K562 (cell line): ENCODE data around the gene EPB41L4B. TPM values are rescaled to one million over a fixed set of nuclear protein-coding genes. Genes with fewer than 3 reads are reported as not detected.

Source experiments
- CEBPG ChIP-seq, 3 experiments: fragments of 200-800 bp in 1 of 3; sonication (Bioruptor generic) in 1 of 3; sonication (generic) in 1 of 3; formaldehyde crosslinking in 1 of 3; IDR thresholded peaks in 2 of 3; conservative IDR thresholded peaks in 1 of 3; 2 replicates each; pipeline versions ENCODE4 v1.6.1 to v1.8.0; 2016 to 2022; ENCODE audit warnings: missing compliant biosample characterization in 2 of 3, missing genetic modification characterization in 2 of 3, mild to moderate bottlenecking in 1 of 3, missing genetic modification reagents in 1 of 3
- DACH1 ChIP-seq: fragments of 450-650 bp; IDR thresholded peaks from 2 replicates; pipeline ENCODE4 v1.6.1; 2018; ENCODE audit not compliant: partially characterized antibody
- EHMT2 ChIP-seq: fragments of 450-650 bp; IDR thresholded peaks from 2 replicates; pipeline ENCODE4 v1.6.1; 2018; ENCODE audit warnings: antibody characterized with exemption
- HDAC8 ChIP-seq: fragments of 450-650 bp; IDR thresholded peaks from 2 replicates; pipeline ENCODE4 v1.6.1; 2016; ENCODE audit warnings: mild to moderate bottlenecking, missing genetic modification characterization, moderate library complexity, missing compliant biosample characterization
- IFI16 ChIP-seq: fragments of 250-450 bp; sonication (Bioruptor Pico); IDR thresholded peaks from 2 replicates; pipeline ENCODE4 v2.1.2; 2022; ENCODE audit warnings: mild to moderate bottlenecking, inconsistent platforms
- L3MBTL2 ChIP-seq: fragments of 450-650 bp; IDR thresholded peaks from 2 replicates; pipeline ENCODE4 v1.6.1; 2016; ENCODE audit warnings: mild to moderate bottlenecking, moderate library complexity
- MAFF ChIP-seq: IDR thresholded peaks from 2 replicates; pipeline ENCODE4 v1.6.1; 2012; ENCODE audit warnings: low read length, improper control_type of control experiment
- MTA1 ChIP-seq: fragments of 450-650 bp; IDR thresholded peaks from 2 replicates; pipeline ENCODE4 v1.6.1; 2017; ENCODE audit warnings: borderline replicate concordance
- NCOR1 ChIP-seq: fragments of 450-650 bp; IDR thresholded peaks from 2 replicates; pipeline ENCODE4 v1.6.1; 2016; ENCODE audit warnings: mild to moderate bottlenecking, moderate library complexity
- RBM39 ChIP-seq: fragments of 200-400 bp; formaldehyde crosslinking; optimal IDR thresholded peaks from 2 replicates; pipeline ENCODE3; 2018; ENCODE audit warnings: low read depth, low read length
- SOX6 ChIP-seq: fragments of 450-650 bp; IDR thresholded peaks from 2 replicates; pipeline ENCODE4 v1.6.1; 2014; ENCODE audit warnings: mild to moderate bottlenecking
- SPI1 ChIP-seq: IDR thresholded peaks from 2 replicates; pipeline ENCODE4 v1.6.1; 2011; ENCODE audit warnings: low read depth, low read length, control low read depth, borderline replicate concordance
- ZBTB7A ChIP-seq: IDR thresholded peaks from 2 replicates; pipeline ENCODE4 v1.6.1; 2011; ENCODE audit warnings: low read depth, mild to moderate bottlenecking, low read length, moderate library complexity, borderline replicate concordance; ENCODE audit not compliant: control insufficient read depth
- ZNF347 ChIP-seq: fragments of 450-650 bp; formaldehyde crosslinking; IDR thresholded peaks from 2 replicates; pipeline ENCODE4 v1.4.0; 2020; ENCODE audit warnings: low read depth, mild to moderate bottlenecking, moderate library complexity
- polyA plus RNA-seq, 8 experiments: library from polyadenylated mRNA; depleted of rRNA in 4 of 8; stranded (reverse) in 5 of 8; unstranded in 3 of 8; fragments of >200 nt; fragmentation: Nextera tagmentation in 2 of 8; fragmentation: Illumina TruSeq in 1 of 8; extraction: Ambion mirVana in 2 of 8; extraction: Trizol in 1 of 8; gene quantifications; 2 replicates each; pipeline versions ENCODE4 v1.2.1 to v1.2.3, GENCODE V29; 2011 to 2014; ENCODE audit warnings: inconsistent platforms in 1 of 8, missing spikeins in 1 of 8
- total RNA-seq, 7 experiments: library from RNA; depleted of rRNA in 6 of 7; stranded (reverse); fragments of >200 nt in 6 of 7; fragmentation: Illumina TruSeq in 2 of 7; extraction: Trizol in 2 of 7; gene quantifications; 2 replicates each; pipeline versions ENCODE4 v1.2.1 to v1.2.3, GENCODE V29; 2011 to 2021; ENCODE audit warnings: low replicate concordance in 1 of 7
- TF ChIP-seq, protein P1 (sequence below), 2 experiments: fragments of 450-650 bp; formaldehyde crosslinking in 1 of 2; IDR thresholded peaks; 2 replicates each; pipeline versions ENCODE4 v1.4.0 to v1.6.1; 2014 to 2020; ENCODE audit warnings: mild to moderate bottlenecking in 2 of 2, borderline replicate concordance in 1 of 2, low read depth in 1 of 2
- TF ChIP-seq, protein P2 (sequence below): sonication (generic); formaldehyde crosslinking; IDR thresholded peaks from 2 replicates; pipeline ENCODE4 v1.5.0; 2020; ENCODE audit warnings: missing genetic modification reagents
- TF ChIP-seq, protein P3 (sequence below), 2 experiments: fragments of 200-800 bp in 1 of 2; sonication (Bioruptor generic) in 1 of 2; sonication (generic) in 1 of 2; formaldehyde crosslinking in 1 of 2; IDR thresholded peaks in 1 of 2; conservative IDR thresholded peaks in 1 of 2; 2 replicates each; pipeline versions ENCODE4 v1.5.0 to v1.6.1; 2016 to 2020; ENCODE audit warnings: missing compliant biosample characterization in 1 of 2, missing genetic modification characterization in 1 of 2, missing genetic modification reagents in 1 of 2

EPB41L4B gene
- total and polyA plus RNA-seq, 9 of the 15 experiments (the other 6 are each of a cell fraction or from before 2014, with no cell fraction given) = 0.09 to 0.38 (median 0.21) TPM

DNA sequence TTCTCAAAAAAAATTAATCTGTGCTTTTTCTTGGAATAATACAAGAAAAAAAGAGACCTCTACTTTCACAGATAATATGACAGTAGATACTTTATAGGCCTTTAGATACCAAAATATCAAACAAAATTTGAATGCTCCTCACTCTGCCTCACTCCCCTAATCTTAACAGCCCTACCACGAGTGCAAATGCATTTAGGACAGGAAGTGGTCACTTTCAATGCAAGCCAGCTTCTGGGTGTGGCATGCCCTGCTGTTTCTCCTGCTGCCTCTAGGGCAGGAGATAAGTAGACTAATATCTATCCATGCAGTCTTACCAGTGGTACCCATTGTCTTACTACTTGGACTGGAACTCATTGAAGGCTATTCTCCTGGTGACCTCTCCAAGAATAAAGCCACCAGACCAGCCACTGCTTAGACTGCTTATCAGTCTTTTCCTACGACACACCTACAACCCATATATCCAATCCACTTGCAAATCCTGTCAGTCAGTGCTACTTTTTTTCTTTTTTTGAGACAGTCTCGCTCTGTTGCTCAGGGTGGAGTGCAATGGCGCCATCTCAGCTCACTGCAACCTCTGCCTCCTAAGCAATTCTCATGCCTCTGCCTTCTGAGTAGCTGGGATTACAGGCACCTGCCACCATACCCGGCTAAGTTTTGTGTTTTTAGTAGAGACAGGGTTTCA lies 176.8 kb downstream of the EPB41L4B start (continued):
- TF ChIP-seq ZBTB7A = no peak
- peak; percentile 32; the same call in 1 of the 2 replicates for TF ChIP-seq NCOR1
- TF ChIP-seq ZNF347 (CRISPR knock-in tag) = no peak
- TF ChIP-seq, protein P1, sequence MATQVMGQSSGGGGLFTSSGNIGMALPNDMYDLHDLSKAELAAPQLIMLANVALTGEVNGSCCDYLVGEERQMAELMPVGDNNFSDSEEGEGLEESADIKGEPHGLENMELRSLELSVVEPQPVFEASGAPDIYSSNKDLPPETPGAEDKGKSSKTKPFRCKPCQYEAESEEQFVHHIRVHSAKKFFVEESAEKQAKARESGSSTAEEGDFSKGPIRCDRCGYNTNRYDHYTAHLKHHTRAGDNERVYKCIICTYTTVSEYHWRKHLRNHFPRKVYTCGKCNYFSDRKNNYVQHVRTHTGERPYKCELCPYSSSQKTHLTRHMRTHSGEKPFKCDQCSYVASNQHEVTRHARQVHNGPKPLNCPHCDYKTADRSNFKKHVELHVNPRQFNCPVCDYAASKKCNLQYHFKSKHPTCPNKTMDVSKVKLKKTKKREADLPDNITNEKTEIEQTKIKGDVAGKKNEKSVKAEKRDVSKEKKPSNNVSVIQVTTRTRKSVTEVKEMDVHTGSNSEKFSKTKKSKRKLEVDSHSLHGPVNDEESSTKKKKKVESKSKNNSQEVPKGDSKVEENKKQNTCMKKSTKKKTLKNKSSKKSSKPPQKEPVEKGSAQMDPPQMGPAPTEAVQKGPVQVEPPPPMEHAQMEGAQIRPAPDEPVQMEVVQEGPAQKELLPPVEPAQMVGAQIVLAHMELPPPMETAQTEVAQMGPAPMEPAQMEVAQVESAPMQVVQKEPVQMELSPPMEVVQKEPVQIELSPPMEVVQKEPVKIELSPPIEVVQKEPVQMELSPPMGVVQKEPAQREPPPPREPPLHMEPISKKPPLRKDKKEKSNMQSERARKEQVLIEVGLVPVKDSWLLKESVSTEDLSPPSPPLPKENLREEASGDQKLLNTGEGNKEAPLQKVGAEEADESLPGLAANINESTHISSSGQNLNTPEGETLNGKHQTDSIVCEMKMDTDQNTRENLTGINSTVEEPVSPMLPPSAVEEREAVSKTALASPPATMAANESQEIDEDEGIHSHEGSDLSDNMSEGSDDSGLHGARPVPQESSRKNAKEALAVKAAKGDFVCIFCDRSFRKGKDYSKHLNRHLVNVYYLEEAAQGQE (IDR thresholded peaks at IDR 0.05; ENCODE audit: borderline replicate concordance) = no peak; the same call in 1 of the 2 replicates
- TF ChIP-seq, protein P1 (CRISPR knock-in tag; IDR thresholded peaks at IDR 0.05; ENCODE audit: low read depth) = no peak
- no peak for TF ChIP-seq IFI16 (CRISPR knock-in tag)
- no peak for TF ChIP-seq RBM39
- no peak for TF ChIP-seq HDAC8 (tag)
- peak; percentile 73 for TF ChIP-seq SPI1
- peak; percentile 77 for TF ChIP-seq EHMT2
- no peak for TF ChIP-seq CEBPG (CRISPR knock-in tag; IDR thresholded peaks at IDR 0.05)
- TF ChIP-seq CEBPG (tag; conservative IDR thresholded peaks at IDR 0.05 in 1 of 2, IDR thresholded peaks at IDR 0.05 in 1 of 2) = no peak
- TF ChIP-seq SOX6 = peak; percentile 59
- TF ChIP-seq, protein P2, sequence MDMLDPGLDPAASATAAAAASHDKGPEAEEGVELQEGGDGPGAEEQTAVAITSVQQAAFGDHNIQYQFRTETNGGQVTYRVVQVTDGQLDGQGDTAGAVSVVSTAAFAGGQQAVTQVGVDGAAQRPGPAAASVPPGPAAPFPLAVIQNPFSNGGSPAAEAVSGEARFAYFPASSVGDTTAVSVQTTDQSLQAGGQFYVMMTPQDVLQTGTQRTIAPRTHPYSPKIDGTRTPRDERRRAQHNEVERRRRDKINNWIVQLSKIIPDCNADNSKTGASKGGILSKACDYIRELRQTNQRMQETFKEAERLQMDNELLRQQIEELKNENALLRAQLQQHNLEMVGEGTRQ = no peak
- TF ChIP-seq DACH1 = peak; percentile 25
- no peak for TF ChIP-seq MAFF
- no peak; the same call in 1 of the 2 replicates for TF ChIP-seq L3MBTL2
- TF ChIP-seq, protein P3, sequence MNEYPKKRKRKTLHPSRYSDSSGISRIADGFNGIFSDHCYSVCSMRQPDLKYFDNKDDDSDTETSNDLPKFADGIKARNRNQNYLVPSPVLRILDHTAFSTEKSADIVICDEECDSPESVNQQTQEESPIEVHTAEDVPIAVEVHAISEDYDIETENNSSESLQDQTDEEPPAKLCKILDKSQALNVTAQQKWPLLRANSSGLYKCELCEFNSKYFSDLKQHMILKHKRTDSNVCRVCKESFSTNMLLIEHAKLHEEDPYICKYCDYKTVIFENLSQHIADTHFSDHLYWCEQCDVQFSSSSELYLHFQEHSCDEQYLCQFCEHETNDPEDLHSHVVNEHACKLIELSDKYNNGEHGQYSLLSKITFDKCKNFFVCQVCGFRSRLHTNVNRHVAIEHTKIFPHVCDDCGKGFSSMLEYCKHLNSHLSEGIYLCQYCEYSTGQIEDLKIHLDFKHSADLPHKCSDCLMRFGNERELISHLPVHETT (CRISPR knock-in tag; conservative IDR thresholded peaks at IDR 0.05 in 1 of 2, IDR thresholded peaks at IDR 0.05 in 1 of 2) = no peak
- 0 out of 2 replicates have a peak, but pooled peaks have one; percentile 12 for TF ChIP-seq MTA1
